ENCODE results near the gene RNASEH1. TPM values are rescaled to one million over a fixed set of nuclear protein-coding genes. Genes with fewer than 3 reads are reported as not detected.

Gene RNASEH1
- total RNA-seq, 1 experiment from 2014 or later = 42.0 TPM

GRCh38 chr2:3606028-3606369, 47.9 kb upstream of the RNASEH1 start:
- Histone ChIP-seq H3K4ac (ENCODE audit: low read depth, low read length) (no peak overlapping the region), H2AK5ac (ENCODE audit: insufficient read length, low read length) (no peak overlapping the region), H3K18ac (ENCODE audit: insufficient read length, low read depth, low read length) (no peak overlapping the region), H2BK5ac (ENCODE audit: insufficient read length, low read length) (no peak overlapping the region), H3K79me1 (ENCODE audit: insufficient read depth, low read depth, low read length, poor library complexity, severe bottlenecking) (no peaks in the 10 kb centered on the region), H2AFZ (ENCODE audit: low read length) (no peak overlapping the region), H3K9me3 (ENCODE audit: control insufficient read depth, low read depth, low read length) (no peaks in the 10 kb centered on the region), H4K5ac (ENCODE audit: insufficient read length, low read depth, low read length) (no peak overlapping the region), H4K20me1 (ENCODE audit: control insufficient read depth, insufficient read depth, insufficient read length) (no peaks in the 10 kb centered on the region), H2BK120ac (ENCODE audit: low read depth, low read length, poor library complexity, severe bottlenecking) (no peak overlapping the region), H3K23ac (ENCODE audit: insufficient read length, low read depth, low read length) (no peak overlapping the region), H4K8ac (replicated peaks; ENCODE audit: insufficient read length, low read depth, low read length) (no peak overlapping the region), H2BK15ac (ENCODE audit: low read depth, low read length) (no peak overlapping the region), H4K91ac (ENCODE audit: insufficient read length, low read depth, low read length) (no peak overlapping the region), H2BK12ac (ENCODE audit: insufficient read length, low read depth, low read length) (no peak overlapping the region), H2BK20ac (ENCODE audit: low read depth, low read length, poor library complexity, severe bottlenecking) (no peak overlapping the region), H3K14ac (ENCODE audit: insufficient read depth, low read length) (no peak overlapping the region), H3K4me1 (ENCODE audit: insufficient read depth, low read length) (no peaks in the 10 kb centered on the region), H3K27me3 (ENCODE audit: insufficient read depth, low read length) (no peaks in the 10 kb centered on the region), H3K23me2 (ENCODE audit: insufficient read length, low read depth, low read length, poor library complexity, severe bottlenecking) (no peaks in the 10 kb centered on the region), H3K56ac (ENCODE audit: insufficient read length, low read depth, low read length) (no peak overlapping the region), H3K9ac (ENCODE audit: extremely low read depth, insufficient read length, low read length) (no peak overlapping the region), H3K79me2 (ENCODE audit: insufficient read depth, low read length) (no peaks in the 10 kb centered on the region), H3T11ph (ENCODE audit: low read length) (no peak overlapping the region), H3K27ac (ENCODE audit: insufficient read length, low read depth, low read length) (no peak overlapping the region), H3K4me2 (ENCODE audit: insufficient read depth, insufficient read length, low read length) (no peak overlapping the region)
- Mint-ChIP-seq H3K36me3 (ENCODE audit: insufficient read depth in 1 of 3, low read depth in 3 of 3) (no peaks in the 10 kb centered on the region), H3K27me3 (ENCODE audit: low read depth) (peaks cover 5% of the 10 kb centered on the region), H3K4me3 (no peak overlapping the region), H3K4me1 (peaks cover 2 to 14% of the 10 kb centered on the region in 2 experiments; a peak in 2 of 4 replicates), H3K9me3 (no peaks in the 10 kb centered on the region; a peak in 1 of 5 replicates), H3K27ac (no peak overlapping the region)
- TF ChIP-seq, protein P1, sequence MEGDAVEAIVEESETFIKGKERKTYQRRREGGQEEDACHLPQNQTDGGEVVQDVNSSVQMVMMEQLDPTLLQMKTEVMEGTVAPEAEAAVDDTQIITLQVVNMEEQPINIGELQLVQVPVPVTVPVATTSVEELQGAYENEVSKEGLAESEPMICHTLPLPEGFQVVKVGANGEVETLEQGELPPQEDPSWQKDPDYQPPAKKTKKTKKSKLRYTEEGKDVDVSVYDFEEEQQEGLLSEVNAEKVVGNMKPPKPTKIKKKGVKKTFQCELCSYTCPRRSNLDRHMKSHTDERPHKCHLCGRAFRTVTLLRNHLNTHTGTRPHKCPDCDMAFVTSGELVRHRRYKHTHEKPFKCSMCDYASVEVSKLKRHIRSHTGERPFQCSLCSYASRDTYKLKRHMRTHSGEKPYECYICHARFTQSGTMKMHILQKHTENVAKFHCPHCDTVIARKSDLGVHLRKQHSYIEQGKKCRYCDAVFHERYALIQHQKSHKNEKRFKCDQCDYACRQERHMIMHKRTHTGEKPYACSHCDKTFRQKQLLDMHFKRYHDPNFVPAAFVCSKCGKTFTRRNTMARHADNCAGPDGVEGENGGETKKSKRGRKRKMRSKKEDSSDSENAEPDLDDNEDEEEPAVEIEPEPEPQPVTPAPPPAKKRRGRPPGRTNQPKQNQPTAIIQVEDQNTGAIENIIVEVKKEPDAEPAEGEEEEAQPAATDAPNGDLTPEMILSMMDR (conservative IDR thresholded peaks at IDR 0.05) = no peak
- WGBS (ENCODE audit: extremely low coverage, insufficient read length, low lambda C conversion rate) = no CpG with 5 or more reads among the region's 11 CpGs
- DNase-seq = no peak
